ENCODE data around the gene CIAO2A.

The CIAO2A gene

GRCh38 chr15:64051093-64051402 lies 42.6 kb downstream of the CIAO2A start:
- in situ Hi-C loops (cut with MboI; ENCODE audit: low sequenced_read_pairs, unreplicated experiment), result loop anchor here (10.0 to 25.0 kb wide), 3 partner anchors 306 to 589 kb away; no protein-coding TSS in a partner anchor
- TF ChIP-seq, protein P1, sequence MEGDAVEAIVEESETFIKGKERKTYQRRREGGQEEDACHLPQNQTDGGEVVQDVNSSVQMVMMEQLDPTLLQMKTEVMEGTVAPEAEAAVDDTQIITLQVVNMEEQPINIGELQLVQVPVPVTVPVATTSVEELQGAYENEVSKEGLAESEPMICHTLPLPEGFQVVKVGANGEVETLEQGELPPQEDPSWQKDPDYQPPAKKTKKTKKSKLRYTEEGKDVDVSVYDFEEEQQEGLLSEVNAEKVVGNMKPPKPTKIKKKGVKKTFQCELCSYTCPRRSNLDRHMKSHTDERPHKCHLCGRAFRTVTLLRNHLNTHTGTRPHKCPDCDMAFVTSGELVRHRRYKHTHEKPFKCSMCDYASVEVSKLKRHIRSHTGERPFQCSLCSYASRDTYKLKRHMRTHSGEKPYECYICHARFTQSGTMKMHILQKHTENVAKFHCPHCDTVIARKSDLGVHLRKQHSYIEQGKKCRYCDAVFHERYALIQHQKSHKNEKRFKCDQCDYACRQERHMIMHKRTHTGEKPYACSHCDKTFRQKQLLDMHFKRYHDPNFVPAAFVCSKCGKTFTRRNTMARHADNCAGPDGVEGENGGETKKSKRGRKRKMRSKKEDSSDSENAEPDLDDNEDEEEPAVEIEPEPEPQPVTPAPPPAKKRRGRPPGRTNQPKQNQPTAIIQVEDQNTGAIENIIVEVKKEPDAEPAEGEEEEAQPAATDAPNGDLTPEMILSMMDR (IDR thresholded peaks at IDR 0.05; ENCODE audit: borderline replicate concordance, control extremely low read depth, extremely low read depth, insufficient read depth, missing control alignments), result no peak

GRCh38 chr15:64050281-64051092 lies 43.2 kb downstream of the CIAO2A start:
- in situ Hi-C loops (cut with MboI; ENCODE audit: low sequenced_read_pairs, unreplicated experiment), result loop anchor here (10.0 to 25.0 kb wide), 3 partner anchors 306 to 588 kb away; no protein-coding TSS in a partner anchor
- no peak for DNase-seq (ENCODE audit: low spot score)
- TF ChIP-seq, protein P1 (IDR thresholded peaks at IDR 0.05; ENCODE audit: borderline replicate concordance, control extremely low read depth, extremely low read depth, insufficient read depth, missing control alignments), result no peak

More at GRCh38 chr15:64051093-64051402, 42.6 kb downstream of the CIAO2A start:
- no peak for DNase-seq (ENCODE audit: low spot score)

GRCh38 chr15:64048781-64049460 lies 44.7 kb downstream of the CIAO2A start:
- TF ChIP-seq, protein P1 (IDR thresholded peaks at IDR 0.05; ENCODE audit: borderline replicate concordance, control extremely low read depth, extremely low read depth, insufficient read depth, missing control alignments), result no peak
- in situ Hi-C loops (cut with MboI; ENCODE audit: low sequenced_read_pairs, unreplicated experiment), result no loop called here
- DNase-seq (ENCODE audit: low spot score), result no peak

DNA sequence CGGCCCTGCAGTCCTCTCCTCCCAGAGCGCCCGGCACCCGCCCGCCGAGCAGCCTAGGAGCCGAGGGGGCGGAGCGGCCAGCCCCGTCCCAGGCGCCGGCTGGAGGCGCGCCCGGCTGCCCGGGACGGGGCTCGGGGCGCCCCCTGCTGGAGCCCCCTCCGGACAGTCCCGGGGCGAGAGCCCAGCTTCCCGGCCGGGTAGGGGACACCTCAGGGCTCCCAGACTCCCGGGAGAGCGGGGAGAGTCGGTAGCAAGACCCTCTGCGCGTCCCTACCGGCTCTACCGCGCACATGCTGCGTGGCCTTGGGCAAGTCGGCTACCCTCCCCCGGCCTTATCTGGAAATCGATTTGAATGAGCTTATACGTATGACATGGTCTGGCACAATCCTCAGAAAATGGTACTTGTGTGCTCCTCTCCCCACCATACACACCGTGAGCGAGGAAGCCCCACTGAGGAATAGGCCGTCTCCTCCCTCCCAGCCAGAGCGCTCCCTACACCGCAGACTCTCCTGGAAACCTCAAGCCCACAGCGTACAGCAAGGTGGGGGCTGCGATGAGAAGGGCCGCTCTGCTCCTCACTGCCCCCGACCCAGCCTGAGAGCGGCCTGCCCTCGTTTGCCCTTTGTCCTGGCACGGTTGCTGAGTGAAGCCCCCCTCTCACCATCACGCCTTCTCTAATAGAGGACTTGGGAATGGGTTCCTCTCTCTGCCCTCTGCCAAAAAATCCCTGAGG lies 47.1 kb downstream of the CIAO2A start, which contains the start of gene DAPK2:
DAPK2 (minus strand) TSS at position 65 of the 733 bp plus-strand sequence. CDS start 6,224 bp downstream, outside the sequence.
- TF ChIP-seq, protein P1 (IDR thresholded peaks at IDR 0.05; ENCODE audit: borderline replicate concordance, control extremely low read depth, extremely low read depth, insufficient read depth, missing control alignments), result peak; percentile 77
- peak; percentile 95 for DNase-seq (ENCODE audit: low spot score)
- in situ Hi-C loops (cut with MboI; ENCODE audit: low sequenced_read_pairs, unreplicated experiment), result no loop called here

DNA sequence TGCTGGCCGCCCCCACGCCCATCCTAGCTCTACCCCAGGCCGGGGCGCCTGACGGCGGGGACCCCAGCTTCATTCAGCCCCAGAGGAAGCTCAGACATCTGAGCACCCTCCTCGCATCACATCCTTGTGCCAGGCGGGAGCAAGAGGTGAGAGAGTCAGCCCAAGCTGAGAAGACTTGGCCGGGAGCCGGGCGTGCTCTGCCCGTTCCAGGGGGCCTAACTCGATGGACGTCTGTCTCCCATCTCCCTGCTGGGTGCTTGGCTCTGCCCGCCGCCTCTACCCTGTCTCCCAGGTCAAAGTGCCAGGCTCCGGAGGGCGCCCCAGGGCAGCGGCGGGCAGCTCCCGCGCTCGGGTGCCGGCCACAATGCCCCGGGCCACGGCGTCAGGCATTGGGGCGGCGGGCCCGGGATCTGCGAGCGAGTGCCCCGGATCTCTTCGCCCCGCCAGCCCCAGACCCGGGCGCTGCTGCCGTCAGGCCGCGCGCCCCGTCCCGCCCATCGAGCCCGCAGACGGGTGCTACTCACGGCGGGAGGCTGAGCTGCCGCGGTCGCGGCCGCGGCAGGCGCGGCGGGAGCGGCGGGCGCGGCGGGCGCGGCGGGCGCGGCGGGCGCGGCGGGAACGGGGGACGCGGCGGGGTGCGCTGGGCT lies 47.7 kb downstream of the CIAO2A start:
- TF ChIP-seq, protein P1 (IDR thresholded peaks at IDR 0.05; ENCODE audit: borderline replicate concordance, control extremely low read depth, extremely low read depth, insufficient read depth, missing control alignments), result no peak
- DNase-seq (ENCODE audit: low spot score), result no peak
- in situ Hi-C loops (cut with MboI; ENCODE audit: low sequenced_read_pairs, unreplicated experiment), result no loop called here

- in situ Hi-C loops (cut with MboI; ENCODE audit: low sequenced_read_pairs, unreplicated experiment), result no loop called here
- peak; percentile 41 for DNase-seq (ENCODE audit: low spot score)
- TF ChIP-seq, protein P1 (IDR thresholded peaks at IDR 0.05; ENCODE audit: borderline replicate concordance, control extremely low read depth, extremely low read depth, insufficient read depth, missing control alignments), result no peak
Observed at GRCh38 chr15:64045101-64045435, 48.6 kb downstream of the CIAO2A start.

Measured in GM13976 (cell line).